Keratinocyte (primary cell): ENCODE measurements around the gene ZNF454.

Experiments
- EZH2 ChIP-seq: IDR thresholded peaks from one replicate; pipeline ENCODE4 v1.6.1; 2012; ENCODE audit warnings: inconsistent platforms, mild to moderate bottlenecking, low read length, moderate library complexity
- TF ChIP-seq, protein P1 (sequence below), 3 experiments: IDR thresholded peaks in 1 of 3; conservative IDR thresholded peaks in 1 of 3; optimal IDR thresholded peaks in 1 of 3; 2 replicates in 2 of 3; 3 replicates in 1 of 3; pipeline versions ENCODE3 to v1.5.1; 2011; ENCODE audit warnings: low read length in 3 of 3, mild to moderate bottlenecking in 3 of 3, moderate library complexity in 2 of 3, control low read depth in 1 of 3, inconsistent platforms in 1 of 3; ENCODE audit not compliant: insufficient read depth in 2 of 3; ENCODE audit errors: extremely low read depth in 1 of 3

- TF ChIP-seq, protein P1, sequence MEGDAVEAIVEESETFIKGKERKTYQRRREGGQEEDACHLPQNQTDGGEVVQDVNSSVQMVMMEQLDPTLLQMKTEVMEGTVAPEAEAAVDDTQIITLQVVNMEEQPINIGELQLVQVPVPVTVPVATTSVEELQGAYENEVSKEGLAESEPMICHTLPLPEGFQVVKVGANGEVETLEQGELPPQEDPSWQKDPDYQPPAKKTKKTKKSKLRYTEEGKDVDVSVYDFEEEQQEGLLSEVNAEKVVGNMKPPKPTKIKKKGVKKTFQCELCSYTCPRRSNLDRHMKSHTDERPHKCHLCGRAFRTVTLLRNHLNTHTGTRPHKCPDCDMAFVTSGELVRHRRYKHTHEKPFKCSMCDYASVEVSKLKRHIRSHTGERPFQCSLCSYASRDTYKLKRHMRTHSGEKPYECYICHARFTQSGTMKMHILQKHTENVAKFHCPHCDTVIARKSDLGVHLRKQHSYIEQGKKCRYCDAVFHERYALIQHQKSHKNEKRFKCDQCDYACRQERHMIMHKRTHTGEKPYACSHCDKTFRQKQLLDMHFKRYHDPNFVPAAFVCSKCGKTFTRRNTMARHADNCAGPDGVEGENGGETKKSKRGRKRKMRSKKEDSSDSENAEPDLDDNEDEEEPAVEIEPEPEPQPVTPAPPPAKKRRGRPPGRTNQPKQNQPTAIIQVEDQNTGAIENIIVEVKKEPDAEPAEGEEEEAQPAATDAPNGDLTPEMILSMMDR (optimal IDR thresholded peaks at IDR 0.05 in 1 of 3, IDR thresholded peaks at IDR 0.05 in 1 of 3, conservative IDR thresholded peaks at IDR 0.05 in 1 of 3; ENCODE audit: extremely low read depth in 1 of 3, insufficient read depth in 2 of 3, low read length in 3 of 3), result no peak
- TF ChIP-seq EZH2, result no peak
Observed at GRCh38 chr5:178998441-178998840, 57.4 kb downstream of the ZNF454 start.
